Keratinocyte (primary cell): ENCODE measurements around the gene DSG4. TPM values are rescaled to one million over a fixed set of nuclear protein-coding genes. Genes with fewer than 3 reads are reported as not detected.
A peak's percentile ranks its signal among the peaks of the same experiment; 100 is the strongest.

ENCODE experiments used
- DNase-seq: peaks from one replicate; pipeline ENCODE4 v3.0.0-alpha.2; 2011; ENCODE audit warnings: low read depth, missing footprints, low spot score
- FAIRE-seq: peaks from 2 replicates; lab custom pipeline; 2011; peaks lifted over from hg19 to GRCh38; lab: Jason Lieb, UNC
- H2AFZ ChIP-seq: 2 replicates; pipeline ENCODE4 v1.6.0; 2012; ENCODE audit warnings: low read length, control low read depth, inconsistent platforms; ENCODE audit not compliant: control insufficient read depth
- H3K27ac ChIP-seq: 2 replicates; pipeline ENCODE4 v1.5.1; 2011; ENCODE audit warnings: low read length; ENCODE audit not compliant: control insufficient read depth, insufficient read depth
- H3K27me3 ChIP-seq: 3 replicates; pipeline ENCODE4 v1.6.0; 2011; ENCODE audit warnings: low read length; ENCODE audit not compliant: control insufficient read depth, insufficient read depth; ENCODE audit errors: extremely low read depth
- H3K36me3 ChIP-seq, 2 experiments: 2 replicates in 1 of 2; 3 replicates in 1 of 2; pipeline ENCODE4 v1.5.1; 2011; ENCODE audit warnings: low read length in 2 of 2, mild to moderate bottlenecking in 1 of 2; ENCODE audit not compliant: control insufficient read depth in 2 of 2, insufficient read depth in 2 of 2; ENCODE audit errors: extremely low read depth in 1 of 2
- H3K4me1 ChIP-seq: 3 replicates; pipeline ENCODE4 v1.5.1; 2011; ENCODE audit warnings: low read length; ENCODE audit not compliant: control insufficient read depth, insufficient read depth; ENCODE audit errors: extremely low read depth
- H3K4me2 ChIP-seq: 3 replicates; pipeline ENCODE4 v1.6.0; 2011; ENCODE audit warnings: low read depth, low read length; ENCODE audit not compliant: control insufficient read depth, insufficient read depth; ENCODE audit errors: extremely low read depth
- H3K4me3 ChIP-seq, 3 experiments: fragments of 200-600 bp in 1 of 3; sonication (generic) in 1 of 3; 2 replicates in 2 of 3; 3 replicates in 1 of 3; pipeline ENCODE4 v1.5.1; 2011 to 2016; ENCODE audit warnings: low read length in 3 of 3, mild to moderate bottlenecking in 3 of 3, control low read depth in 2 of 3, inconsistent platforms in 1 of 3, low read depth in 1 of 3, mixed read lengths in 1 of 3, mixed run types in 1 of 3, moderate library complexity in 1 of 3; ENCODE audit not compliant: control insufficient read depth in 2 of 3, insufficient read depth in 2 of 3; ENCODE audit errors: extremely low read depth in 1 of 3
- H3K79me2 ChIP-seq: 2 replicates; pipeline ENCODE4 v1.6.0; 2012; ENCODE audit warnings: low read length; ENCODE audit not compliant: control insufficient read depth, insufficient read depth
- H3K9ac ChIP-seq: 3 replicates; pipeline ENCODE4 v1.6.0; 2011; ENCODE audit warnings: low read length; ENCODE audit not compliant: control insufficient read depth, insufficient read depth; ENCODE audit errors: extremely low read depth
- H3K9me1 ChIP-seq: 3 replicates; pipeline ENCODE4 v1.6.0; 2011; ENCODE audit warnings: low read length; ENCODE audit not compliant: control insufficient read depth, insufficient read depth; ENCODE audit errors: extremely low read depth
- H3K9me3 ChIP-seq: 2 replicates; pipeline ENCODE4 v1.5.1; 2012; ENCODE audit warnings: low read depth, low read length; ENCODE audit not compliant: control insufficient read depth
- H4K20me1 ChIP-seq: 3 replicates; pipeline ENCODE4 v1.6.0; 2011; ENCODE audit warnings: low read length; ENCODE audit not compliant: control insufficient read depth, insufficient read depth; ENCODE audit errors: extremely low read depth
- CTCF ChIP-seq, 3 experiments: IDR thresholded peaks in 1 of 3; conservative IDR thresholded peaks in 1 of 3; optimal IDR thresholded peaks in 1 of 3; 2 replicates in 2 of 3; 3 replicates in 1 of 3; pipeline versions ENCODE3 to v1.5.1; 2011; ENCODE audit warnings: low read length in 3 of 3, mild to moderate bottlenecking in 3 of 3, moderate library complexity in 2 of 3, control low read depth in 1 of 3, inconsistent platforms in 1 of 3; ENCODE audit not compliant: insufficient read depth in 2 of 3; ENCODE audit errors: extremely low read depth in 1 of 3
- EZH2 ChIP-seq: IDR thresholded peaks from one replicate; pipeline ENCODE4 v1.6.1; 2012; ENCODE audit warnings: inconsistent platforms, mild to moderate bottlenecking, low read length, moderate library complexity
- dilution Hi-C: fragments of 300-500 bp; cut with MboI; formaldehyde crosslinking; loops from one replicate; pipeline ENCODE4 v1.7.0; 2020; ENCODE audit warnings: low sequenced_read_pairs; ENCODE audit not compliant: extremely low pct_ligation_motif_present
- polyA plus RNA-seq, 5 experiments: library from polyadenylated mRNA; depleted of rRNA in 3 of 5; stranded (reverse) in 3 of 5; stranded (forward) in 1 of 5; unstranded in 1 of 5; fragments of >200 nt; gene quantifications; 1 replicate in 1 of 5; 2 replicates in 3 of 5; 3 replicates in 1 of 5; pipeline versions ENCODE4 v1.2.1 to v1.2.3, GENCODE V29; 2011 to 2012; ENCODE audit warnings: missing spikeins in 2 of 5, low read depth in 1 of 5, low replicate concordance in 1 of 5

The DSG4 gene
- polyA plus RNA-seq, 1 donor (not counting 4 experiments of a cell fraction or from before 2014, with no cell fraction given): 0.18 TPM

DNA sequence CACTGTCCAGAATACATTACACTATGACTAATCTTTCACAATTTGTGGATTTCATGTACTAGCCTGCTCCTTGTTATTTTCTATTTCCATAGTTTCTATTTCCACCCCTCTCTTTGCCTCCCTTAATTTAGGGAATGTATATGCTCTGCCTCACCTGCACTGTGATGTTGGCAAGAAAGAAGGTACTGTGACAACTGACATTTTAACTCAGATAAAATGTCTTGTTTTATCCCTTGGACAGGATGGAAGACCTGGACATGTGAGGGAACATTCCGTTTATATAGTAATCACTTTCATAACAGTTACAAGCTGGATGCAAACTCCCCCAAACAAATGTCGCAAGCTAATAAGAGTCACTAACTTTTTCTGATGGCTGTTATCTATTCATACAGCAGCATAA lies 49.4 kb downstream of the DSG4 start:
- no peaks in the 10 kb centered on the region for H3K9me3 ChIP-seq
- H3K9ac ChIP-seq: peak overlapping the region; percentile 70
- no peak for FAIRE-seq
- no peaks in the 10 kb centered on the region for H3K36me3 ChIP-seq
- DNase-seq: no peak
- peak overlapping the region; percentile 89 for H3K4me2 ChIP-seq
- dilution Hi-C loops: no loop called here
- TF ChIP-seq CTCF (optimal IDR thresholded peaks at IDR 0.05 in 1 of 3, IDR thresholded peaks at IDR 0.05 in 1 of 3, conservative IDR thresholded peaks at IDR 0.05 in 1 of 3; ENCODE audit: extremely low read depth in 1 of 3, insufficient read depth in 2 of 3, low read length in 3 of 3) (no peak), EZH2 (no peak)
- H3K4me3 ChIP-seq: peak overlapping the region in 2 of 3 experiments; percentile 10 to 32
- no peaks in the 10 kb centered on the region for H3K27me3 ChIP-seq
- H3K79me2 ChIP-seq: no peaks in the 10 kb centered on the region
- H4K20me1 ChIP-seq: no peaks in the 10 kb centered on the region
- H2AFZ ChIP-seq: peak overlapping the region; percentile 81
- no peaks in the 10 kb centered on the region for H3K9me1 ChIP-seq
- peaks cover 58% of the 10 kb centered on the region for H3K4me1 ChIP-seq
- H3K27ac ChIP-seq: peak overlapping the region; percentile 87

DNA sequence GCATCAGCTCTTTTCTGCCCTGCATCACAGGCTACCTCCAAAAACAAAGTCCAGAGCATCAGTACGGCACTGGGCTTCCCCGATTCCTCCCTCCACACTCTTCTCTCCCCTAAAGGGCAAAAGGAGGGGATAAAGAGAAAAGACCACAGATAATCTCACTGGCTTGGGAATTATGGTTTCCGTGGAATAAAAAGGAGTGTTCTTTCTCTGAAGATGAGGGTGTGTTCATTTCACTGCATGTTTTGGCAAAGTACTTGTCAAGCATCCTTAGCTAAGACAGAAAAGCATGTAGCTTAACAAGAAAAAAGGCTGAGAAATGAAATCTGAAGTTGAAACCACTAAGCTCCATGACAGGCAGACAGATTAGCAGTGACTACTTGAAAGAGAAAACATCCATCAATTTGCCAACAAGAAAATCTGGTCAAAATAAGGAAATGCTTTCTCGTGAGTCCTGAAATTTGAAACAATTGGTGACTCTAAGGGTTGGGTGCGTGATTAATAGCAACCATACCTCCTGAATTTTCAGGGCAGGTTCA lies 50.4 kb downstream of the DSG4 start:
- dilution Hi-C loops: no loop called here
- Histone ChIP-seq H4K20me1 (no peaks in the 10 kb centered on the region), H3K4me2 (peak overlapping the region; percentile 89), H3K4me1 (peaks cover 58% of the 10 kb centered on the region), H2AFZ (peak overlapping the region; percentile 80), H3K79me2 (no peaks in the 10 kb centered on the region), H3K9ac (peak overlapping the region; percentile 70), H3K36me3 (no peaks in the 10 kb centered on the region), H3K9me3 (no peaks in the 10 kb centered on the region), H3K27ac (peak overlapping the region; percentile 87), H3K27me3 (no peaks in the 10 kb centered on the region), H3K4me3 (peak overlapping the region in 2 of 3 experiments; percentile 10 to 69), H3K9me1 (no peaks in the 10 kb centered on the region)
- TF ChIP-seq EZH2 (no peak), CTCF (optimal IDR thresholded peaks at IDR 0.05 in 1 of 3, IDR thresholded peaks at IDR 0.05 in 1 of 3, conservative IDR thresholded peaks at IDR 0.05 in 1 of 3; ENCODE audit: extremely low read depth in 1 of 3, insufficient read depth in 2 of 3, low read length in 3 of 3) (no peak)
- DNase-seq: no peak
- peak; percentile 59 for FAIRE-seq
